Stimulated activated CD4-positive, alpha-beta T cell treated with anti-CD3 and anti-CD28 coated beads, Interleukin-2, amount 100 ng/mL, for 4 hours (primary cell): ENCODE results near the gene ZNF296.
A peak's percentile ranks its signal among the peaks of the same experiment; 100 is the strongest.

Source experiments
- DNase-seq: peaks from one replicate; pipeline ENCODE4 v3.0.0-alpha.2; 2020; ENCODE audit warnings: low read depth

ZNF296 gene

GRCh38 chr19:45058622-45059159, 17.6 kb downstream of the ZNF296 start:
- DNase-seq: no peak

- no peak for DNase-seq
Observed at GRCh38 chr19:45057444-45057843, 18.8 kb downstream of the ZNF296 start.

GRCh38 chr19:45056831-45057230, 19.4 kb downstream of the ZNF296 start:
- no peak for DNase-seq

- no peak for DNase-seq
Observed at GRCh38 chr19:45051929-45052579, 24.2 kb downstream of the ZNF296 start.

GRCh38 chr19:45050036-45050435, 26.2 kb downstream of the ZNF296 start:
- no peak for DNase-seq

GRCh38 chr19:45049073-45049736, 27.1 kb downstream of the ZNF296 start:
- DNase-seq: no peak

- DNase-seq: no peak
Observed at GRCh38 chr19:45047188-45047797, 29.0 kb downstream of the ZNF296 start.

- no peak for DNase-seq
Observed at GRCh38 chr19:45046355-45046754, 29.9 kb downstream of the ZNF296 start.

- DNase-seq: no peak
Observed at GRCh38 chr19:45045671-45046353, 30.5 kb downstream of the ZNF296 start.

- no peak for DNase-seq
Observed at GRCh38 chr19:45041125-45041524, 35.2 kb downstream of the ZNF296 start.

GRCh38 chr19:45040059-45040771, 36.1 kb downstream of the ZNF296 start:
- DNase-seq: no peak

GRCh38 chr19:45038931-45039893, 37.1 kb downstream of the ZNF296 start, which contains the start of gene CLASRP:
Gene CLASRP (plus strand): TSS chr19:45039045. CDS start chr19:45040213, 1,168 bp downstream.
- peak; percentile 82 for DNase-seq

- no peak for DNase-seq
Observed at GRCh38 chr19:45037393-45038169, 38.7 kb downstream of the ZNF296 start.

GRCh38 chr19:45035755-45036154, 40.5 kb downstream of the ZNF296 start:
- DNase-seq: no peak

- DNase-seq: no peak
Observed at GRCh38 chr19:45032421-45032820, 43.9 kb downstream of the ZNF296 start.

GRCh38 chr19:45030825-45031224, 45.5 kb downstream of the ZNF296 start:
- DNase-seq: no peak

GRCh38 chr19:45027371-45027770, 48.9 kb downstream of the ZNF296 start:
- no peak for DNase-seq

GRCh38 chr19:45025264-45025663, 51.0 kb downstream of the ZNF296 start:
- no peak for DNase-seq

GRCh38 chr19:45023048-45023447, 53.2 kb downstream of the ZNF296 start:
- no peak for DNase-seq

GRCh38 chr19:45021971-45022370, 54.3 kb downstream of the ZNF296 start:
- DNase-seq: no peak
